ENCODE measurements around the gene PLCB2.

Gene PLCB2

GRCh38 chr15:40340038-40340739 is 32.5 kb upstream of the PLCB2 start:
- DNase-seq, result peak; percentile 83

- DNase-seq, result no peak
Observed at GRCh38 chr15:40339621-40339945, 31.8 kb upstream of the PLCB2 start.

- DNase-seq, result peak; percentile 79
Observed at GRCh38 chr15:40338921-40339620, 31.3 kb upstream of the PLCB2 start.

- peak; percentile 71 for DNase-seq
Observed at GRCh38 chr15:40338041-40338657, 30.4 kb upstream of the PLCB2 start.

DNA sequence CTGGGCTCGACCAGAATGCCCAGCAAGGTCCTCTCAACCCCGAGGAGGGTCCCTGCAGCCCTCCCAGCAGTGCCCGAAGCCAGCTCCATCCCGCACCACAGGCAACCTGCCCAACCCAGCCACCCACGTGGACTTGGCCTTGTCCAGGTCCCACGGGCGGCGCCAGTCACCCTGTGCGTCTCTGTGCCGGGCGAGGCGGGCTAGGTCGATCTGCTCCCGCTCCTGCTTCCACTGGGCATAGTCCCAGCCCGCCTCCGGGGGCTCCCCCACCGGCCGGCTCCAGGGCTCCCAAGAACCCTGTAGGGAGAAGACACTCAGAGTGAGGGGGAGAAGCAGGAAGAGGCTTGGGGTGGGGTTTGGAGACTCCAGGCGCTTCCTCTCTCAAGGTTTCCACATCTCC is 29.9 kb upstream of the PLCB2 start:
- no peak for DNase-seq

GRCh38 chr15:40336744-40337122 is 29.0 kb upstream of the PLCB2 start:
- DNase-seq, result no peak

DNA sequence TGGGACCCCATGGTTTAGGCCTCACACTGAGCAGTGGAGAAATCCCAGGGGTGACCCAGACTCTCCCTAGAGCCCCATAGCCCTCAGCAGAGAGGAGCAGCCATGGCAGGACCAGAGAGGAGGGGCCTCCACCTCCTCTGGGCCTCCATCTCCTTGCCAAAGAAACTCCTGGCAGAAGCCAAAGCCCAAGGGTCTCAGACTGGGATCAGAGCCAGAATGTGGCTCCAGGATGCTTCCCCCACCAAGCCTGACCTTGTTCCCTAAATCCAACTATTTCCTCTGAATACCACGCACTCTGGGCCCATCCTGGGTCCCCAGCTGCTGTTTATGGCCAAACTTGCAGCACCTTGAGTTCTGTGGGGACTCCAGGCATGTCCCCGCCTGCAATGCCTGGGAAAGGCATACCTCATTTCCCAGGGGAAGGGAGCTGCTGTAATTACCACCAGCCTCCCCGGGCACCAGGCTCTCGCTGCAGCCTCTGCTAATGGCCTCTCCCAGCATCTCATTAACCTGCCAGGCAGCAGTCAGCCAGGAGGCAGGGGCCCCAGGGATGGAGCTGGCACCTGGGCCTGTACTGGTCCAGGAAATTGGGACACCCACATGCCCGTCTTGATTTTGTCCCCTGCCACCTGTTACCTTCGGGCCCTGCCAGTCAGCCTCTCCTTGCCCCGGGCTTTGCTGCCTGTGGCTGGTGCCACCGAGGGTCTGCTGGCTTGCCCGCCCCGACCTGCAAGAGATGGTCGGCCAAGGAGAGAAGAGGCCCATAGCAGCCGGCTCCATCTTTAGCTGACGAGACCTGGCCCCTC is 28.4 kb upstream of the PLCB2 start:
- no peak for DNase-seq

DNA sequence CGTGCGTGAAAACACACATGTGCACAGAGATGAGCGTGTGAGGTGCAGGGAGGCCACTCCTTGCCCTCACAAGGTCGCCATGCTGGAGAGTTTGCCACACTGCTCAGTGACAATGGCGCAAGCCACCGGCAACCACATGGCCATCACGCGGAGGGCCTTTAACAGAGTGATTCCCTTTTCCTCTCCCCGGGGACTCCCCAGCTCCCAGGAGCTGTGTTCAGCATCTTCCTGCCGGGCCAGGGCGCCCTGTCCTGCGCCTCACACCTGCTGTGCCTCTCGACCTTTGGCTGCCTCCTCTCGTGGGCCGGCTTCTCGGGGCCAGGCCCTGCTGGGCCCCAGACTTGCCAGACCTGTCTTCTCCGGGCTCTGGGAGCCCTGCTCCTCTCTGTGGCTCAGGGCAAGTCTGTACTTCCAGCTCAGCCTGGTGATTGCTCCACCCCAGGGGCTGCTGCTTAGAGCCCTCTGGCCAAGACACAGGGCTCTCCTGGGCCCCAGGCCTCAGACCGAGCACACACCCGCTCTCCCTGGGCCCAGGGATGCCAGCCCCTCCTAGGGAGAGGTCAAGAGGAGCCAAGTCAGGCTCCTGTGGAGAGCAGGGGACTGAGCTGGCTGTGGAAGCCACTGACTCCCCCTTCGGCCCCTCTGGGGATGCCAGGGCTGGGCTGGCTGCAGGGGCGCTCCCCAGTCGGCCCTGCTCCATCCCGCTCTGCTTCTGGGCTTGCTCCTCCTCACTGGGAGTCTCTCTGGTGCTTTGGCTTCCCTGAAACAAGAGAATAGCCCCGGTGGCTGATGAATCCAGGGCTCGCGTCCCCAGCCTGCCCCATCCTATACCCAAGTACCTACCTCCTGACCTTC is 27.4 kb upstream of the PLCB2 start:
- no peak for DNase-seq

DNA sequence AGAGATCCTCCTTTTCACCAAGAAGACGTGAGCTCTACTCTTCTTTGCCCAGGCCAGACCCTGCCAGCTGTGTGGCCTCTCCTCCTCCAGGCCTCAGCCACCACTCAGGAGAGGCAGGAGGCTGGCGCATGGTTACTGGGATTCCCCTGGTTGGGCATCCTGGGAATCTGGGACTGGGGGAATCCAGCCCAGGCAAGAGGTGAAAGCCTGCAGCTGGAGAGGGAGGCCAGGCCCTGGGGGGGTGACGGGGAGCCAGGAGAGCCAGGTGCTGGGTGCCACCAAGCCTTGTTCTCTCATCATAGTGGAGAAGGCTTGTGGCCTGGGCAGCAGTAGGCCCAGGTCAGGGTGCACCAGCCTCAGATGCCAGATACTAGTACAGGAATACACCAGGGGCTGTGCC is 26.8 kb upstream of the PLCB2 start:
- DNase-seq, result no peak

GRCh38 chr15:40333922-40334492 is 26.3 kb upstream of the PLCB2 start:
- peak; percentile 72 for DNase-seq

GRCh38 chr15:40332113-40332781 is 24.5 kb upstream of the PLCB2 start:
- no peak for DNase-seq

DNA sequence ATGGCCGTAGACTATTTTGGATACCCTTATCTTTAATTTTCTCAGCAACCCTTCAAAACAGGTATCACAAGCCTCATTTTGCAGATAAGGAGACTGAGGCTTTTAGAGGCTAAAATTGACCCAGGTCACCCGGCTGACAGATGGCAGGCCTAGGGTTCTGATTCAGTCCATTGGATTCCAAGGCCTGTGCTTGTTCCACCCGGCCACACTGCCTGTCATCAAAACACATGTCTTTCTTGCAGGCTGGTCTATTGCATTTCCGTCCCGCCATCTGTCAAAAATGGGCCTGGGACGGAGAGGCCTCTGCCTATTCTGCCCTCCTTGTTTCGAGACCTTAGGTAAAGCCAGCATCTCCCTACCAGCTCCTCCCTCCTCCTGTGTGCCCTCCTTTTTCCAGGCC is 23.9 kb upstream of the PLCB2 start:
- no peak for DNase-seq

- no peak for DNase-seq
Observed at GRCh38 chr15:40331026-40331425, 23.3 kb upstream of the PLCB2 start.

DNA sequence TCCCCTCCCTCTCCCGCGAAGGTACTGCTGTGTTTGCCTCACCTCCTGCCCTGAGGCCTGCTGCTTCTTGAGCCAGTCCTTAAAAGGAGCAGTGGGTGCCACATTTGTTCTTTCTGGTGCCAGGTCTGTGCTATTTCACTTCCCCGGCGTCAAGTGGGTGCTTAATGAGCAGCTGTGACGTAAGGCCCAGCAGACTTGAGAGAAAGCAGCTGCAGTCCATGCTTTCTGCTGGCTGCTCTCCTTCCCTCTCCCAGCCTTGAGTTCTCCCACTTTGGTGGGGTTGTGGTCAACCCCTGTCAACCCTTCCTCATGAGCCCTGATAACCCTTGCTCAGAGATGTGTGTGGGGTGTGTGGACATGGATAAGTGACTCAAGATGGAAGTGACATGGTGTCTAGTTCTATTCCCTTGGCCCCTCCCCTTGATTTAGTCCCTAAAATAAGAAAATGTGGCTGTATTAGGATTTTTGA is 22.7 kb upstream of the PLCB2 start:
- no peak for DNase-seq

DNA sequence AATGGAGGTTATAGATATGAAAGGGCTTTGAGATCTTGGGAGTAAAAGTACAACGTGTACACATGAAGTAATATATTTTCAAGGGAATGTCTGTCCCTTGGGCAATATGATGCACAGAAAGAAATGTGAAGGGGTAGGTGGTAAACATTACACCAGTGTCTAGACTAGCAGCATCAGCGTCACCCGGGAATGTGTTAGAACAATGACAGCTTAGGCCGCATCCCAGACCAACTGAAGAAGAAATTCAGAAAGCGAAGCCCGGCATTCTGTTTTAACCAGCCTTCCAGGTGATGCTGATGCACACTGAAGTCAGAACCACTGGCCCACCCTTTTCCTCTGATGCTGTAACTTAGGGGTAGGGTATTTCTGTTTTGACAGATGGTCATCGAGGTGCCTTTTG is 22.1 kb upstream of the PLCB2 start:
- DNase-seq, result no peak

- no peak for DNase-seq
Observed at GRCh38 chr15:40328751-40329150, 21.0 kb upstream of the PLCB2 start.

- DNase-seq, result peak; percentile 84
Observed at GRCh38 chr15:40328176-40328575, 20.4 kb upstream of the PLCB2 start.

GRCh38 chr15:40327457-40327856 is 19.7 kb upstream of the PLCB2 start:
- DNase-seq, result no peak

DNA sequence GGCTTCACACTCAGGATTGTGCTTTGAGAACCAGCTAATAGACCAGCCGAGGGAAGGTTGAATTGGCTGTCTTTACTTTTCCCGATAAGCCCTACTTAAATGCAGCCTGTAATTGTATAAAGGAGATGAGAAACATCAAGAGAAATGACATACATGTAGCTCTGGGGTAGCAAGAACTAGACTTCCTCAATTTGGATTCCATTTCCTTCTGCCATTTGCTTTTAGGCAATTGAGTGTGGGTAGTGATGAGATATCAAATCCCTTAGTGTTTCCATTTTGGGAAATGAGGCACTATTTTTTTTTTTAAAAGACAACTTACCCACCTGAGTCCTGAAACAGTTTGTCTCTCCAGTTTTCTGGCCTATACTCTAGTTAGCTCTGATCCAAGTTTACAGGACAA is 18.0 kb upstream of the PLCB2 start:
- DNase-seq, result no peak

GRCh38 chr15:40325188-40325587 is 17.5 kb upstream of the PLCB2 start:
- no peak for DNase-seq

All from fibroblast of upper back skin (primary cell).